Esophagus squamous epithelium (tissue), 5 donors: ENCODE measurements around the gene RTTN. TPM values are rescaled to one million over a fixed set of nuclear protein-coding genes. Genes with fewer than 3 reads are reported as not detected.

ENCODE experiments used
- DNase-seq: peaks from one replicate; lab custom pipeline; 2025; lab: John Stamatoyannopoulos, UW
- H3K27ac ChIP-seq, 4 donors: fragments of 200-600 bp; sonication (generic); one replicate each; pipeline ENCODE4 v1.5.1; 2016 to 2019; ENCODE audit warnings: mild to moderate bottlenecking in 1 of 4
- H3K27me3 ChIP-seq, 4 donors: fragments of 200-600 bp; sonication (generic); 1 replicate in 3 of 4; 2 replicates in 1 of 4; pipeline versions ENCODE4 v1.5.1 to v1.6.0; 2017 to 2021; ENCODE audit warnings: antibody characterized with exemption in 1 of 4
- H3K36me3 ChIP-seq, 3 donors: fragments of 200-600 bp; sonication (generic); one replicate each; pipeline ENCODE4 v1.5.1; 2016 to 2019
- H3K4me1 ChIP-seq, 3 donors: fragments of 200-600 bp; sonication (generic); one replicate each; pipeline ENCODE4 v1.5.1; 2017 to 2019
- H3K4me3 ChIP-seq, 4 donors: fragments of 200-600 bp; sonication (generic); 1 replicate in 3 of 4; 2 replicates in 1 of 4; pipeline ENCODE4 v1.5.1; 2016 to 2019; ENCODE audit warnings: mild to moderate bottlenecking in 2 of 4, moderate library complexity in 1 of 4
- H3K9me3 ChIP-seq, 3 donors: fragments of 200-600 bp; sonication (generic); one replicate each; pipeline ENCODE4 v1.5.1; 2016 to 2019
- CTCF ChIP-seq, 6 experiments: fragments of 450-650 bp in 4 of 6; fragments of 200-600 bp in 2 of 6; sonication (generic) in 2 of 6; IDR thresholded peaks; one replicate each; pipeline ENCODE4 v1.5.1; 2016 to 2019; ENCODE audit warnings: antibody characterized with exemption in 6 of 6, mild to moderate bottlenecking in 4 of 6, moderate library complexity in 4 of 6
- POLR2A ChIP-seq, 4 donors: fragments of 450-650 bp; IDR thresholded peaks; one replicate each; pipeline ENCODE4 v1.6.1; 2017; ENCODE audit warnings: antibody characterized with exemption in 4 of 4, mild to moderate bottlenecking in 4 of 4, moderate library complexity in 3 of 4
- WGBS, 2 donors: methylation state at CpG; one replicate each; pipeline ENCODE4 v1.1.5; 2018; 5-methylcytosine and 5-hydroxymethylcytosine counted together
- intact Hi-C: fragments of 100-400 bp; cut with DNase I; formaldehyde crosslinking; loops from one replicate; pipeline ENCODE4 v1.15.0; 2022
- total RNA-seq, 4 donors: library from RNA; depleted of rRNA; stranded (reverse); fragments of >200 nt; gene quantifications; one replicate each; pipeline ENCODE4 v1.1.0, GENCODE V29; 2016
- donor health status: DM: yes; HTN: yes; CAD: no.

The RTTN gene
- total RNA-seq, 4 donors from 2014 or later: 4.1 to 14.4 (median 9.2) TPM

- Histone ChIP-seq H3K27ac (no peak overlapping the region), H3K9me3 (no peaks in the 10 kb centered on the region), H3K4me3 (no peak overlapping the region), H3K36me3 (peaks cover 0 to 32% (median 0%) of the 10 kb centered on the region in 3 donors), H3K4me1 (no peaks in the 10 kb centered on the region), H3K27me3 (no peaks in the 10 kb centered on the region)
- TF ChIP-seq POLR2A (IDR thresholded peaks at IDR 0.05) (no peak), CTCF (IDR thresholded peaks at IDR 0.05) (no peak)
- WGBS, 2 donors: 76 to 85% methylated on average over 2 of the region's 2 CpGs
- DNase-seq: no peak
- intact Hi-C loops: no loop called here
Measured at GRCh38 chr18:70135604-70136003, 69.9 kb downstream of the RTTN start.

GRCh38 chr18:70132999-70133398 is 72.5 kb downstream of the RTTN start:
- Histone ChIP-seq H3K4me1 (no peaks in the 10 kb centered on the region), H3K27me3 (no peaks in the 10 kb centered on the region), H3K9me3 (no peaks in the 10 kb centered on the region), H3K27ac (no peak overlapping the region), H3K36me3 (peaks cover 0 to 48% (median 0%) of the 10 kb centered on the region in 3 donors), H3K4me3 (no peak overlapping the region)
- no peak for DNase-seq
- TF ChIP-seq POLR2A (IDR thresholded peaks at IDR 0.05): no peak
- TF ChIP-seq CTCF (IDR thresholded peaks at IDR 0.05): no peak
- 45 to 60% methylated on average over 2 of the region's 2 CpGs for WGBS, 2 donors
- intact Hi-C loops: no loop called here

- whole genome bisulfite sequencing, 2 donors: 91% methylated on average over 2 of the region's 2 CpGs
- H3K36me3 ChIP-seq: peaks cover 0 to 54% (median 0%) of the 10 kb centered on the region in 3 donors
- H3K27me3 ChIP-seq: no peaks in the 10 kb centered on the region
- H3K4me3 ChIP-seq: no peak overlapping the region
- no peaks in the 10 kb centered on the region for H3K4me1 ChIP-seq
- intact Hi-C loops: no loop called here
- H3K27ac ChIP-seq: no peak overlapping the region
- H3K9me3 ChIP-seq: no peaks in the 10 kb centered on the region
- TF ChIP-seq POLR2A (IDR thresholded peaks at IDR 0.05) (no peak), CTCF (IDR thresholded peaks at IDR 0.05) (no peak)
- DNase-seq: no peak
Measured at GRCh38 chr18:70128271-70128670, 77.2 kb downstream of the RTTN start.

- 83 to 88% methylated on average over 1 of the region's 1 CpG for WGBS, 2 donors
- intact Hi-C loops: no loop called here
- H3K27ac ChIP-seq: no peak overlapping the region
Measured at GRCh38 chr18:70127359-70127758, 78.1 kb downstream of the RTTN start.

GRCh38 chr18:70126832-70127231 is 78.7 kb downstream of the RTTN start:
- no peak for TF ChIP-seq CTCF (IDR thresholded peaks at IDR 0.05)
- TF ChIP-seq POLR2A (IDR thresholded peaks at IDR 0.05): no peak
- H3K27me3 ChIP-seq: no peaks in the 10 kb centered on the region
- peaks cover 0 to 47% (median 0%) of the 10 kb centered on the region in 3 donors for H3K36me3 ChIP-seq
- 90 to 100% methylated on average over 1 of the region's 1 CpG for WGBS, 2 donors
- DNase-seq: no peak
- no peak overlapping the region for H3K27ac ChIP-seq
- H3K9me3 ChIP-seq: no peaks in the 10 kb centered on the region
- no peaks in the 10 kb centered on the region for H3K4me1 ChIP-seq
- H3K4me3 ChIP-seq: no peak overlapping the region
- intact Hi-C loops: no loop called here

More at GRCh38 chr18:70127359-70127758, 78.1 kb downstream of the RTTN start:
- no peaks in the 10 kb centered on the region for H3K27me3 ChIP-seq
- H3K4me1 ChIP-seq: no peaks in the 10 kb centered on the region
- no peak for DNase-seq
- TF ChIP-seq POLR2A (IDR thresholded peaks at IDR 0.05) (no peak), CTCF (IDR thresholded peaks at IDR 0.05) (no peak)
- no peaks in the 10 kb centered on the region for H3K9me3 ChIP-seq
- H3K36me3 ChIP-seq: peaks cover 0 to 47% (median 0%) of the 10 kb centered on the region in 3 donors
- no peak overlapping the region for H3K4me3 ChIP-seq
